Sciatic nerve (tissue), 2 donors: ENCODE data around the gene ATP6V1G1. TPM values are rescaled to one million over a fixed set of nuclear protein-coding genes. Genes with fewer than 3 reads are reported as not detected.

ENCODE experiments used
- ATAC-seq: fragments of 200-7000 bp; cut with Tn5 transposase; one replicate; pipeline ENCODE4 v1.9.1; 2020; ENCODE audit warnings: mild to moderate bottlenecking, moderate library complexity
- DNase-seq: peaks from one replicate; pipeline ENCODE4 v3.0.0-alpha.2; 2020; ENCODE audit warnings: low spot score
- intact Hi-C: fragments of 100-400 bp; cut with DNase I; formaldehyde crosslinking; loops from one replicate; pipeline ENCODE4 v1.14.2; 2022
- total RNA-seq: library from RNA; stranded (reverse); fragmentation: NEBNext Ultra II Directional; extraction: Animal tissue kit (Norgen Biotek cat#: 25700); gene quantifications from one replicate; pipeline ENCODE4 v1.2.1, GENCODE V29; 2021
- donor health status: DM: no; HTN: no; CAD: no.
- donor health status: DM: no; HTN: no; CAD: no.

Gene ATP6V1G1, protein sequence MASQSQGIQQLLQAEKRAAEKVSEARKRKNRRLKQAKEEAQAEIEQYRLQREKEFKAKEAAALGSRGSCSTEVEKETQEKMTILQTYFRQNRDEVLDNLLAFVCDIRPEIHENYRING
- 61.7 TPM for total RNA-seq

DNA sequence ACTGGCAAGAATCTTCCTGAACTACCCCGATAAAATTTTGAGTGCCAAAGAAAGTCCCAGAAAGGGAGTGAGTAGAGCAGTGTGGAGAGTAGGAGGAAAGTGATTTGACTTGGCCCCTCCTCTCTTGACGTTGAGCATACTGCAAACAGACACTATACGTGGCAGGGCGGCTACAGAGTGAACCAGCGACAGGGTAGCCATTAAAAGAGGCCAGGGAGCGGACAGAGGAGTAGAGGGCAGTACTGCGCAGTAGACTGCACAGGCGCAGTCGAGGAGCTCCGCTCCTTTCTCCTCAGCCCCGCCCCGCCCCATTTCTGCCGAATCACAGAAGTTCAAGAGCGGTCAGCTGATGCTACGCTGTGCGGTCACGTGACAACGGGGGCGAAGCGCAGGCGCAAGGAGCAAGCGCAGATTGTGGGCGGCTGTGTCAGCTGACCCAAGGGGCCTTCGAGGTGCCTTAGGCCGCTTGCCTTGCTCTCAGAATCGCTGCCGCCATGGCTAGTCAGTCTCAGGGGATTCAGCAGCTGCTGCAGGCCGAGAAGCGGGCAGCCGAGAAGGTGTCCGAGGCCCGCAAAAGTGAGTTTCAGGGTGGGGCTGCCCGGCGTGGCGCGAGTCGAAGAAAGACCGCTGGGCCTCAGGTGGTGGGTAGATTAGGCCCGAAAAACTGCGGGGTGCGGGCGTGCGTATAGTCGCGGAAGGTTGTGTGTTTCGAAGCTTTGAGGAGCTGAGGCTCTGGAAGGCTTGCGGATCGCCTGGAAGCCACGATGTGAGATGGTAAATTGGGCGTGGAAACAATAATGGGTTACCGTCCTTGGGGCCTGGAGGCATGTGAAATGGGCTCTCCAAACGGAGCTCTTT is at the start of gene ATP6V1G1:
Gene ATP6V1G1, plus strand, starts transcription at position 425 of the 858 bp plus-strand sequence. Its CDS starts 70 bp downstream, at position 495.
- DNase-seq: peak; percentile 100
- intact Hi-C loops: no loop called here
- ATAC-seq: peak; percentile 99

DNA sequence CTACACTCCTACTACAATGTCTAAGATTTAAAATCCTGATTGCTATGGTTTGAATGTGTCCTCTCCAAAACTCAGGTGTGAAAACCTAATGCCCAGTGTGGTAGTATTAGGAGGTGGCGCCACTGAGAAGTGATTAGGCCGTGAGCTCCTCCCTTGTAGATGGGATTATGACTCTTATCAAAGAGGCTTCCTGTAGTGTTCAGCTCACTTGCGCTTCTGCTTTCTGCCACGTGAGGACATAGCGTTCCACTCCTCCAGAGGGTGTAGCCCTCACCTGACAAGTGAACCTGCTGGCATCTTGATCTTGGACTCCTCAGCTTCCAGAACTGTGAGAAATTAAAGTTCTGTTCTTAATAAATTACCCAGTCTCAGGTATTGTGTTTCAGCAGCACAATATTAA is 49.3 kb upstream of the ATP6V1G1 start:
- ATAC-seq: no peak

DNA sequence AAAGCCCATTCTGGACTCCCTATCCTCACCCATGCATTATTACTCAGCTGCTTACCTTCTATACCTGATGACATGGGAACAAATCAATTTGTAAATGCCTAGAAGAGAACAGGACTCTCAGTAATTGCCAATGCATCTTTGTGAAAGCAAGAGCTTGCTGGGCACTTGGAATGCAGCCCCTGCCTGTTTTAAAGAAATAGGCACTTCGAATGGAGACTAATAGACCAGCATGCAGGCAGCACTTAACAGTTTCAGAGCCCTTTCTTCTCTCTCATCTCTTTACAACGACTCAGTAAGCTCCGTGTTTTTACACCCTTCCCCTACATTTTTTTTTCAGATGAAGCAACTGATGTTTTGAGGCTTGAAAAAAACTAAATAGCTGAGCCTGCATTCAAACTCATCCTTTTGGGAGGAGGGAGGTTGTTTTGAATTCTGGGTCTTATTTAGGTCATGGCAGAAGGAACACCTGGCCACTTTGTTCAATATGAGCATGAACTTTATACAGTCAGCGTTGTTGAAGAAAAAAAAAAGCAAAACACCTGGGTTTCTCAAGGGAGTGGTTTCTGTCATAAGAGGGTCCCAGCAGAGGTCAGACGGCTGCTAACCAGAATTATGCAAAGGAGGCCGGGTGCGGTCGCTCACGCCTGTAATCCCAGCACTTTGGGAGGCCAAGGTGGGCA is 47.7 kb upstream of the ATP6V1G1 start:
- ATAC-seq (no peak), DNase-seq (no peak)
- intact Hi-C loops: no loop called here

More for the DNA sequence above, 49.3 kb upstream of the ATP6V1G1 start:
- no peak for DNase-seq
- intact Hi-C loops: no loop called here

DNA sequence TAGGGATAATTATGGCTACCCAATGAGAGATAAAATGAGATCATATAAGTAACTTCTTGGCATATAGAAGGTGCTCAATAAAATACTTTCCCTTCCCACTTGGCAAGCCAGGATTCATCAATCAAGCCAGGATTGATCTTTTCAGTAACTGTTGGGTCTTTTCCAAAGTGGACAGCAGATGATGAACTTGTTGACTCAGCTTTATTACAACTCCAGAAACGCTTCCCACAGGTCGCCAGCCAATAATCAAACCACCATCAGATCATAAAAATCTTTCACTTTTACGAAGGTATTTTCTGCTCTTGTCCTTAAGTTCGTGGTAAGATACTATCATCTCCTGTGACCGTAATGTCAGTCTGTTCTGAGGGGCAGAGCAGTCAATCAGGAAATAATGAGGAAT is 42.5 kb upstream of the ATP6V1G1 start:
- DNase-seq (no peak), ATAC-seq (no peak)
- intact Hi-C loops: no loop called here

DNA sequence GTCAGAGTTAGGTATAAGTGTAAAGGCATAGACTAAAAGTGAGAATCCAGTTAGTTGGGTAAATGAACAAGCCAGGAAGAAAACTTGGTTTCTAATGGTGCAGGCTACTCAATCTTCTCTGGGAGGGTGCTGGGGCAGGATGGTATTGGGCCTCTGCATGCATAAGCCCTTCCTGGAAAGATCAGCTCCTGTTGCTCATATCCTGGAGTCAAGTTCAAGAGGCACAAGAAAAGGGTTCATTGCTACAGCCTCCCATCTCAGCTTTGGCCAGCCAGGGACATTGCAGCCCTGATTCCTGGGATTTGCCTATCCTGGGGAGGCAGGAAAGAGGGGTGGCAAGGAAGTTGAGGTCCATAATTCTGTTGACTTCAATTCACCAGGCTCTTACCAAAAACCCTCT is 40.7 kb upstream of the ATP6V1G1 start:
- intact Hi-C loops: no loop called here

DNA sequence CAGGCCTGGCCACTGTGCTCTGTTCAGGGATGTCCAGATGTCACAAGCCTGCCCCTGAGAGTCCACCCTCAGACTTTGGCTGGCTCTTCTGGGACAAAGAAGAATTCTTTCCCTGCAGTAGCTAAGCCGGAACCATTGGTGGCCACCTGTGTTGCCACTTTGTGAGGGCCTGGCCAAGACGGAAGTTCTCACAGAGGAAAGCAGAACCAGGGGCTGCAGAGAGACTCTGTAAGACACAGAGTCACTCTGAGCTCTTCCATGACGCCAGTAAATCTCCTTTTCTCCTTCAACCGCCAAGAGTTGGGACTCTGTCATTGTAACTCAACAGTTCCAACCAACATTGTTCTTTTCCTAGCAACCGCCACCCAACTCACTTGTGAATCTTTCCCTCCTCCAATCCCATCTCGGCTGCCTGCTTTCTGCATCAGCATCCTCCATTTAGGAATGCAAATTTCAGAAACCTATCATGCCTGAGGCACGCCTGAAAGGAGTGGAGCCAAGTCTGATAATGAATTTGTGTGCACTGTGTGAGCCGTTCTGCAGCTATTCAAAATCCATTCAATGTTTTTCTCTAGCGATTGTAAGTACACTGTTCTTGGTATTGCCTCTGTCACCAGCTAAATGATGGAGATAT is 37.8 kb upstream of the ATP6V1G1 start:
- intact Hi-C loops: no loop called here
- DNase-seq (no peak), ATAC-seq (no peak)

More for the DNA sequence above, 40.7 kb upstream of the ATP6V1G1 start:
- ATAC-seq (no peak), DNase-seq (no peak)

DNA sequence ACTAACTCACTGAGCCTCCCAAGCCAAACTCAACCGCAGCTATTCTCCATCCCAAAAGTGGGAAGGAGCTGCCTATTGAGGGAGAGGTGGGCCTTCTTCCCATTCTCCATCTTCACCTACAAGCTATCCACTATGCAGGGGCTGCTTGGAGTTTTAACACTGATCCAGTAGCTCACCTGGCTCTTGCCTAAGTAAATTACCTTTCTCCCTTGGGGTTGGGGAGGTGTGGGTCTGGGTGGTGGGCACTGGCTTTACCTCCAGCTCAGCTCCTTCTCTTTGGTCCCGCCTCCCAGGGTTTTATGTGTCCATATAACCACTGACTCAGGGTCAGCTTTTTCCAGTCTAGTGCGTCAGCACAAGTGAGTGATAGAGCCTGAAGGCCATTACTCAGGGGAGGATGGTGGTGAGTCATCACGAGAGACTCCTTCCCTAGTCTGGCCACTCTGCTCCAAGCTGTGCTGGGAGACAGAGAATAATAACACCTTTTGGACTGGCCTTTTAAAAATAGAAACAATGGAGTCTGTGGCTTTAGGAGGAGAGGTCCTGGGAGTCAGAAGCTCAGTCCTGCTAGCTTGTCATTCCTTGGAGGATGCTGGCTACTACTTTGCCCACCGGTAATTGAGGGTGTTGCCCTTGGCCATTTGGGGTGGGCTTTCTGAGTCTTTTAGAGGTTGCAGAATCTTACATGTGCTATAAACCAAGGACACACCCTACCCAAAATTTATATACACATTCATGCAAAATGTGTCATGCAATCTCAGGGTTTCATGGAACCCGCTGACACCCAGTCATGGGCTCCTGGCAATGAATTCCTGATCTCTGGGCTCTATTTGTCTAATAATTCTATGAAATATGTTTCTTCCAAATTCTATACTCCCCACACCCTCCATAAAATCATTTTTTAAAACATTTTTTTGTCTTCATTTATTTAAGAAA is 35.6 kb upstream of the ATP6V1G1 start:
- ATAC-seq: peak; percentile 65
- intact Hi-C loops: no loop called here
- DNase-seq: peak; percentile 61

DNA sequence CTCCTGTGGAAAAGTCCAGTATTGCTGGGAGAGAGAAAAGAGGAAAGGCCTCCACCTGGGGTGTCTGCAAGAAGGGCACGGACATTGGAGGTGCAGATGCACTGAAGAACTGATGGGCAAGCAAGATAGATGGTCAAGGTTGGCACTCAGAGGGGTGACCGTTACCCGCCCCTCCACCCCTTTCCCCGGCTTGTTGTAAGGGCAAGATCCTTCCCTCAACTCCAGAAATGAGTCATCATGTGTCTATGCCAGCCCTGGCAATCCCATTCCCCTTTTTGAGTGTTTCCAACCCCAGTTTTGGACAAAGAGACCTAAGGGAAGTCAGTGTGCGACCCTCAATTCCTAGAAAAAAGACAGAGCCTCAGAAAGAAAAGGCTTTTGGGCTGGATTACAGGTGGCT is 34.9 kb upstream of the ATP6V1G1 start:
- DNase-seq (no peak), ATAC-seq (no peak)
- intact Hi-C loops: no loop called here

DNA sequence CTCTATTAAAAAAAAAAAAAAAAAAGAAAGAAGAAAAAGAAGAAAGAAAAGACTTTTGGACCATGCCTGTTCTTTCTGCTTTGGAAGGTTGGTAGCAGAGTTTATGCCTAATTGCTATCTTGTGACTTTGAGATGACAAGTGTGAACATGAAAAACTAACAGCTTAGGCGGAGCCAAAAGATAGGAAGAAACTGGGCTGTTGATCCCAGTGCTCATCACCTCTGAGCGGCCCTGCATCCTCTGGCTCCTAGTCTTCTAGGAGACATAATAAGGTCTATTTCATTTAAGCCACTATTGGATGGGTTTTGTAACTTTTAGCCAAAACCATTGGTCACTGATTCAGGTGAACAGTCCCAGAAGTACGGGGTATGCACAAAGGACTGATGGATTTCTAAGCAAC is 34.4 kb upstream of the ATP6V1G1 start:
- intact Hi-C loops: no loop called here
- ATAC-seq (no peak), DNase-seq (no peak)

DNA sequence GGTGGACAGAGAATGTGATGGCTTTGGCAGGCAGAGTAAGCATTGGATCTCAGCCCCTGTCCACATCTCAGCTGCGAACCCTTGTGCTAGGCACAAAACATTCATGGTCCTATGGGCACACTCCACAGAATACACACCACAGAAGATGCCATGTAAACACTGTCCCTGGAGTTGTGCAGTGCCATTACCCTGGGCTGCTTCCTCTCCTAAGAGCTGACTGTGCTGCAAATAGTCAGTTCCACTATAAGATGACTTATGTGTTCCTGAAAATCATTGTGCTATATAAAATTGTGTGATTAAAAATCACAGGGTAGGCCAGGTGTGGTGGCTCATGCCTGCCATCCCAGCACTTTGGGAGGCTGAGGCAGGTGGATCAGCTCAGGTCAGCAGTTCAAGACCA is 31.9 kb upstream of the ATP6V1G1 start:
- DNase-seq (no peak), ATAC-seq (no peak)
- intact Hi-C loops: no loop called here

DNA sequence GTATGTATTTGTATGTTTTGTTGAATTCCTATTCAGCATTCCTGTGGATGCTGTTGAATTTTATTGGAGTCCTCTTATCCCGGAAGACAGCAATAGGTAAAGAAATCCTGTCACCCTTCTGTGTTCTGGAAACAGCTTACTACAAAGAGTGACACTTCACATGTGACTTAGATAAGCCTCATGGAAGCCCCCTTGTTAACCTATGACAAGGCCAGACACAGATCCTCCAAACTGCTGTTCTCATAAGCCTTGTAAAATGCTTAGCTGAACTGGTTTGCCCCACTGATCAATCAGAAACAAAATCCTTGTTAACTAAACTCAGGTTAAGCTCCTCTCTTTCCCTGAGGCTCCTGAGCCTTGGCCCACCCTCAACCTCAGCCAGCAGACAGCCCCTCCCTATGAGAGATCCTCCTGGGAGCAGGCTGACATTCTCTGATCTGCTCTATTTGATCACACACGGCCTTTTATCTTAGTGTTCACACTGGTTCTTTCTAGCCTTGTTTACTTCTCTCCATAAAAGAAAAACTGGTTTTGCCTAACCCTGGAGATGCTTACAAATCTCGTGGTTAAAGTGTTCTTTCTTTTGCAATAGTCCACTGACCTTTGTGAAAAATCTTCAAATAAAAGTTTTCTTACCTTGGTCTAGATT is 29.4 kb upstream of the ATP6V1G1 start:
- intact Hi-C loops: no loop called here
- no peak for ATAC-seq

DNA sequence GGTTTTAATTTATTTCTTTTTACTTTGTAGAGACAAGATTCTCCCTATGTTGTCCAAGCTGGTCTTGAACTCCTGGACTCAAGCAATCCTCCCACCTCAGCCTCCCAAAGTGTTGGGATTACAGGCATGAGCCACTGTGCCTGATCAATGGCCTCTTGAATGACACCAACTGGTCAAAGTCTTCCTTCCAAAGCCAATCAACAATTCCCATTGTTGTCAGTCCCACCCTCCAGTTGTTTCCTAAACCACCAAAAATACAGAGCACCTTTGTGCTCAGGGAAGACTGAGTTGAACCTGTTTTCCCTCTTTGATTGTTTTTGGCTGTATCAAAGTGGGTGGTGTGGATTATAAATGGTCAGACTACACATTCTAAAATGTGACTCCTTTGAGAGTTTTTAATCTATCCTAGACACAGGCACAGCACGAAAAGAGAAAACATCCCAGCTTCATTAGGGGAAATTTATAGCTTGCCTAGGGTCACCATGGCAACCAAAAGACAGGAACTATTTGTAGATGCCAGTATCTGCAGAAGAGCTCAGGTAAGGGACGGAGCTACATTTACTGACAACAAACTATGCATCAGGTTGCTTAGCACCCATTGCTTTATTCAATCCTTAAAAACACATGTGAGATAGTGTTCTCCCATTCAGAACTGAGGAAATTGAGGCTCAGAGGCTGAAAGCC is 27.6 kb upstream of the ATP6V1G1 start:
- ATAC-seq (no peak), DNase-seq (no peak)
- intact Hi-C loops: no loop called here

More for the DNA sequence above, 29.4 kb upstream of the ATP6V1G1 start:
- no peak for DNase-seq

DNA sequence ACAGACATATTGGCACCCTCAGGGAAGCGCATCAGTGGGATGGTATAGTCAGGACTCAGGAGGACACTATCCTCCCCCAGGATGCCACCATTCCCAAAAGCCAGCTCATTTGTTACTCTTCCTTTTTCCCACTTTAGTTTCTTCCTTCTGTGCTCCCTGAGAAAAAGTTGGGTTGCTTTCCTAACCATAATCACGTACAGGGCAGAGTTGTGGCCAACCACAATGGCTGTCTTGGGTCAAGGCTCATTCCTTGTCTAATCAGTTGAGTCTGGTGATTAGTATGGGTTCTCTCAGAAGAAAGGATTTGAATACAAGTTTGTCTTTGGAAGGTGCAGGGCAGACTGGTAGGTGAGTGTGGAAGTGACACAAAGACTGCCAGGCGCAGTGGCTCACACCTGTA is 26.6 kb upstream of the ATP6V1G1 start:
- no peak for ATAC-seq
- DNase-seq: no peak
- intact Hi-C loops: no loop called here

DNA sequence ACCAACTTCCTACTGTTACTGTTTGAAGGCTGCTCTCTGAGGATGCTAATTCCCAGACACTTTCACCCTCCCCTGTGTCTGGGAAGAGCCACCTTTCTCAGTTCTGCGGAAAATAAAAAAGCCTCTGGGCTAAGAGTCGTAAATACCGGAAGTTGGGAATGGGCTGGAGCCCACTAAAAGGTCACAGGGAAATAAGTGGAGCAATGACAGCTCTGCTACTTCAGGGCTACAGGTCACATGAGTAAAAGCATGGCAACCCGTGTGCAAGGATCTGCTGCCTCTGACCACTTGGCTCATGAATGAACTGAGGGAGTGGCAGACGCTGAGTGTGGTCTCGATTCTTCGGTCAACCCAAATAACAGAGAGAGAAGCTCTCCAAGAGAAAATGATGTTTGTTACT is 25.8 kb upstream of the ATP6V1G1 start:
- no peak for DNase-seq
- intact Hi-C loops: no loop called here
- no peak for ATAC-seq

DNA sequence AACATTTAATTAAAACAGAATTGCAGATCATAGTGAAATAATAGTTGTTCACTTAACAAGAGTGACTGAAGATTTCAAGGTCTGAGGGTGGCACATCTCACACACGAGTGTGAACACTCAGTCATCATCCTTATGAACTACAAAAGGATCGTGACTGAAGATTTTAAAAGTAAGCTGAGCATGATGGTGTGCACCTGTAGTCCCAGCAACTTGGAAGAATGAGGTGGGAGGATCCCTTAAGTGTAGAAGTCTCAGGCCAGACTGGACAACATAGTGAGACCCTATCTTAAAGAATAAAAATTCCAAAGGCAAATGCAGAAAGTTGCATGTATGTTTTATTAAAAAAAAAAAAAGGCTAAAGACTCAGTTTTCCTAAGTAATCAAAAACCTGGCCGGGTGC is 22.4 kb upstream of the ATP6V1G1 start:
- intact Hi-C loops: no loop called here
- DNase-seq (no peak), ATAC-seq (no peak)

DNA sequence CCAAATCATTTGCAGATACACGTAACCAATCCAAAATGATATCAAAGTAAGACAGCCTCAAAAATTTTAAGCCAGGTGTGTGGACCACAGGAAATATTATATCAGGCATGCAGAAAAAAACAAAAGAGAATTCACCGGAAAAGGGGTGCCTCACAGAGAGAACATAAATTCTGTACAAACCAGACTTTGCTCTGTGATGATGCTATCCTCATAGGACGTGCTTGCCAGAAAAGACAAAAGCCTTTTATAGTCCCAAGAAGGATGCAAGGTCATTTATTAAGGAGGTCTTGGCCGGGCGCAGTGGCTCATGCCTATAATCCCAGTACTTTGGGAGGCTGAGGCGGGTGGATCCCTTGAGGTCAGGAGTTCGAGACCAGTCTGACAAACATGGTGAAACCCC is 16.8 kb upstream of the ATP6V1G1 start:
- ATAC-seq (no peak), DNase-seq (no peak)
- intact Hi-C loops: loop anchor here (5.0 kb wide), 1 partner anchor 1137 kb away; no protein-coding TSS in a partner anchor

DNA sequence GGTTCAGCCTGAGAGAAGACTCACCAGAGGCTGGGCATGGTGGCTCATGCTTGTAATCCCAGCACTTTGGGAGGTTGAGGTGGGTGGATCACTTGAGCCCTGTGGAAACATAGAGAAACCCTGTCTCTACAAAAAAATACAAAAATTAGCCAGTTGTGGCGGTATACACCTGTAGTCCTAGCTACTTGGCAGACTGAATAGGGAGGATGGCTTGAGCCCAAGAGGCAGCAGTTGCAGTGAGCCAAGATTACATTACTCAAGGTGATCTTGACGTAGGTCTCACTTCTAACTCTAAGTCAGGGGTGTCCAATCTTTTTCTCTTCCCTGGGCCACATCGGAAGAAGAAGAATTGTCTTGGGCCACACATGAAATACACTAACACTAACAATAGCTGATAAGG is 16.2 kb upstream of the ATP6V1G1 start:
- ATAC-seq: no peak
- intact Hi-C loops: loop anchor here (5.0 kb wide), 1 partner anchor 1136 kb away; no protein-coding TSS in a partner anchor
- no peak for DNase-seq
